NCI-H345 treated with DMSO at 0.1 percent for 48 hours (cell line): ENCODE data around the gene SHC4.
"Not testable (repeated sequence)": the region's sequence is repeated elsewhere in the genome, so short reads cannot be mapped to it uniquely, and the experiment has no call there.

Source experiments
- DNase-seq: peaks from one replicate; lab custom pipeline; 2025; ENCODE audit not compliant: unreplicated experiment; lab: John Stamatoyannopoulos, UW

Gene SHC4

GRCh38 chr15:48855501-48856440 lies 107.9 kb downstream of the SHC4 start:
- DNase-seq: no peak

- DNase-seq: not testable (repeated sequence)
Observed at GRCh38 chr15:48854434-48854833, 109.3 kb downstream of the SHC4 start.

DNA sequence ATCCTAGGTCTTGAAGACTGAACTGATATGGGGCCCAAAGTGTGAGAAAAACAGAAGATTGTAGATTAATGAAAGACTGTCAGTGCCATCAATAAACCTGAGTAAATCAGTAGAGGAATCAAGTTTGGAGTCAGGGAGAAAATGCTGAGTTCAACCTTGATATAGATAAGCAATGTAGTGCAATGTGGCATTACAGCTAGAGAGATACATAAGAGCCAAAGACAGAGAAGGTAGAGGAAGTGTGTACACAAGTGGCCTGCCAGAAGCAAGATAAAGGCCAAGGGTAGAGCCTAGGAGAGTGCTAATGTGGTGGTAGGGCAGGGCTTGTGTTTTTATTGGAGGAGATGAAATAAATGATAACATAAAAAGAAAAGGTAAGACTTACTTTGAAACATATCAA lies 111.8 kb downstream of the SHC4 start:
- DNase-seq: no peak

- DNase-seq: no peak
Observed at GRCh38 chr15:48850648-48851047, 113.1 kb downstream of the SHC4 start.

DNA sequence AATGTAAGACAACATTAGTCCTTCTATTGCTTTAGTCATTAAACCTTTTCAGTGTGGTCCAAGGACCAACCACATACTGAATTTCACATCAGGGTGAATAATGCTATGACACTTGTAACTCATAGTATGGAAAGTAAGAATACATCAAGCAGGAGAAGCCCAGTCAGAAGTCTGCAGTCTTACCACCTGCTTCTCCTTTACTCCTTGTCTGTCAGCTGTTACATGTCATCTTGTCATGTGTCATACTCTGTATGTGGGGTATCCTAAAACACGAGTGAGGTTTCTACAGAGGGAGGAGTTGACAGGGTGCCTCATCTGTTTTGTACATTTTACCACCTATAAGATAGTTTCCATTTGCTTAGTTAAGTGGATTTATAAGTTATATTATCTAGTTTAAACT lies 118.6 kb downstream of the SHC4 start:
- DNase-seq: no peak

GRCh38 chr15:48842501-48842900 lies 121.2 kb downstream of the SHC4 start:
- no peak for DNase-seq

DNA sequence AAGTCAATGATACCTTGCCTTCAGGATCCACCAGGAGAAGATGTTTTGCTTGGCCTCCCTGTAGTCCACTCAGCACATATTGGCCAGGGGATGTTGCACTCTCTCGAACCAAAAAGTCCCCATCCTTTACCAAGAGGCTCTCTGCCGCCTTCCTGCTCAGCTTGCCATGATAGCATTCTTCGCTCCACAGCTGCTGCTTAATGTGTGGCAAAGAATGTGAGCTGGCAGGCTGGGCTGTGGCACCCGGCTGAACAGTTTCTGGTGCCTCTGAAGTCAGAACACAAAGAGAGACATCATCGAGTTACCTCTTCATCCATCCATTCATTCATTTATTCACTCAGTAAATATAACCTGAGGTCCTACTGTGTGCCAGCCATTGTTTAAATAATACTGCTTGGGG lies 129.0 kb downstream of the SHC4 start:
- DNase-seq: no peak

DNA sequence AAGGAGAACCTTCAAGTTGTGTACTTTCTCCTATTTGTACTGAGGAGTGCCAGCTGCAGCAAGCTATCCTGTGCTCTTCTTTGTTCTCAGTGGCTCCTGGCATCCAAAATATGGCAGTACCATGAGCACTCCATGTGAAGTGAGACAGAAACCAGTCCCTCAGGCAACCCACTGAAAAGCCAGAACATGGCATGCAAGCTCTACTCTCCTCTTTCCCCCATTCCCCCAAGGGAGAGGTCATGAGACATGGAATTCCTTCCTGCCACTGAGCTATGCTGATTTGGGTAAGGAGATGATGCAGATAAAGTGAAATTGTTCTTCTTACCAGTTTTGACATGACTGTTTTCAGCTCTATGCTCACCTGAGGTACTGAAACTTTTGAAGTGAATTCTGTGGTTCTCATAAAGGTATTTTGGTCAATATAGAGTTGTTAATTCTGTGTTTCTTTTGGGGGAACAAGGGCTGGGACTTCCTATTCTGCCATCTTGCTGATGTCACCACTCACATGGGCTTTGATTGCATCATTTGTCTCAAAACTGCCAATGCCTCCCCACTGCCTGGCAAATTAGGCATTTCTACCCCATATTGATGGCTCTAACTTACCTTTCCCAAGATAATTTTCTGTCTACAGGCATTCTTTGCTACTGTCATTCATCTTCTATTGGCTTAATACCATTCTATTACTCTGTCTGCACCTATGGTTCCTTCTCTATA lies 130.0 kb downstream of the SHC4 start:
- no peak for DNase-seq

DNA sequence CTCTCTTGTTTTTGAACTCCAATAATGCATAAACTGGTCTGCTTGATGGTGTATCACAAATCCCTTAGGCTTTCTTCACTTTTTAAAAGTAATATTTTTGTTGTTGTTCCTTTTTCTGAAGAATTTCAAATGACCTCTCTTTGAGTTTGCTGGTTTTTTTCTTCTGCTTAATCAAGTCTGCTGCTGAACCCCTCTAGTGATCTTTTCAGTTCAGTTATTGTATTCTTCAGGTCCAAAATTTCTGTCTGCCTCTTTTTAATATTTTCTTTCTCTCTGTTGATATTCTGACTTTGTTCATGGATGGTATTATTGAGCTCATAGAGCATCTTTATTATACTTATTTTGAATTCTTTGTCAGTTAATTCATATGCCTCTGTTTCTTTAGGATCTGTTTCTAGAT lies 131.1 kb downstream of the SHC4 start:
- DNase-seq: no peak

DNA sequence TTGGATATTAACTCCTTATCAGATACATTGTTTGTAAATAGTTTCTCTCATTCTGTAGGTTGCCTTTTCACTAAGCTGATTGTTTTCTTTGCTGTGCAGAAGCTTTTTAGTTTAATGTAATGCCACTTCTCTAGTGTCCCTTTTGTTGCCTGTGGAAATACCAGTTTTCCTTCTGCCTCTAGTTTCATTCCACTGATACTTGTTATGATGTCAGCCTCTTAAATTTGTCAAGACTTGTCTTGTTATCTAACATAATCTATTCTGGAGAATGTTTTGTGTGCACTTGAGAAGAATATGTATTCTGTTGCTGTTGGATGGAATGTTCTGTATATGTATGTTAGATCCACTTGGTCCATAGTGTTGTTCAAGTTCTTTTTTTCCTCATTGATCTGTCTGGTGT lies 134.8 kb downstream of the SHC4 start:
- no peak for DNase-seq

DNA sequence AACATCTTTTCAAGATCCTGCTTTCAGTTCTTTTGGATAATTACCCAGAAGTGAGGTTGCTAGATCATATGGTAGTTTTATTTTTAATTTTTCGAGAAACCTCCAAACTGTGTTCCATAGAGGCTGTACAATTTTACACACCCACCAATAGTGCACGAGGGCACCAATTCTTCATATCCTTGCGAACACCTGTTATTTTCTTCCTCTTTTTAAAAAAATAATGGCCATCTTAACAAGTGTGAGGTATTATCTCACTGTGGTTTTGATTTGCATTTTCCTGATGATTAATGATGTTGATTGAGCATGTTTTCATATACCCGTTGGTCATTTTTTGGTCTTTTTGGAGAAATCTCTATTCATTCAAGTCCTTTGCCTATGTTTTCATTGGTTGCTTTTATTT lies 135.2 kb downstream of the SHC4 start:
- no peak for DNase-seq

DNA sequence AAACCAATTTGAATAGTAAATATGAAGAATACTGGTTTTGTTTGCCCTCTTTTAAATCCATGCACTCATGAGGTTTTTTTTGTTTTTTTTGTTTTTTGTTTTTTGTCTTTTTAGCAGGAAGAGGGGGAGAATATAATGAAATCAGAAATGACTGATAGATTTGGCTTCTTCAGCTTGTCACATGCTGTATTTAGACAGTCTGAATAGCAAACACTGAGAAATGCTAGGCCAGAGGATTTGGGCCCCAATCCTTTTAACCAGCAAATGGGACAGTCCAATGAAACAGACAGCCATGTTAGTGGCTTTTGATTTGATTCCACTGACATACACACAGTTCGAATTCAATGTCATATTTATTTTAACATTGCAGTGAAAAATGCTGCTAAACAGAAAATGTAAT lies 138.6 kb downstream of the SHC4 start:
- DNase-seq: no peak

GRCh38 chr15:48823706-48824105 lies 140.0 kb downstream of the SHC4 start:
- DNase-seq: no peak

DNA sequence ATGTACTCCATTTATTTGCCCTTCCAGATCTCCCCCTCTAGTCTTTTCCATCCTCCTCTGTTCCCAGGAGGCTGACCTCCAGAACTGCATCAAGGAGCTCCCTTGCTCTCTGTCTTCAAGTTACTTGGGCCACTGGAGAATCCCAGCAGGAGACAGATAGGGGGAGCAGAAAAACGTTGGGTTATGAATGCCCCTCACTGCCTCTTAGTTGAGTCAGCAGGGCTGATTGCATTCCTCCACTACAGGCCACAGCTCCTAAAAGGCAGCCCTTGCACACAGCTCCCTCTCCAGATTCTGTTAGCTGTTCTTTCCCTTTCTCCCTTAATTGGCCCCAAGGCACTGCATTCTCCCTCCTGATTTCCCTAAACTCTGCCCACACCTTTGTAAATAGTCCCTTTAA lies 140.5 kb downstream of the SHC4 start:
- DNase-seq: no peak

DNA sequence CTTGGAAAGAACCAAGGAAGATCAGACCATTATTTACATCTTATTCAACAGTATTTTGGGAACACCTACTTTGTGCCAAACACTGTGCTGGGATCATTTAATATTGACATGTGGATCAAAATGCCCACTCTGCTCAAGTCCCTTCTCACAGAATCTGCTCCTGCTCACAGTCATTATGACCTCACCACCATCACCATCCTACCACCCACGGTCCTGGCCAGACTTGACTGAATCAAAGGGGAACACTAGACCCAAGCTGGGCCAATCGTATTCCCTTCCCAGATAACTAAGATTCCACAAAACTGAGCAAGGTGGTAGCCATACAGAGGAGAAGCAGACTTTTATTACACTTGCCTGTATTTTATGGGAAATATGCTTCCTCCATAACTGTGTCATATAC lies 149.4 kb downstream of the SHC4 start:
- no peak for DNase-seq

GRCh38 chr15:48811325-48811958 lies 152.3 kb downstream of the SHC4 start:
- DNase-seq: peak; percentile 38

DNA sequence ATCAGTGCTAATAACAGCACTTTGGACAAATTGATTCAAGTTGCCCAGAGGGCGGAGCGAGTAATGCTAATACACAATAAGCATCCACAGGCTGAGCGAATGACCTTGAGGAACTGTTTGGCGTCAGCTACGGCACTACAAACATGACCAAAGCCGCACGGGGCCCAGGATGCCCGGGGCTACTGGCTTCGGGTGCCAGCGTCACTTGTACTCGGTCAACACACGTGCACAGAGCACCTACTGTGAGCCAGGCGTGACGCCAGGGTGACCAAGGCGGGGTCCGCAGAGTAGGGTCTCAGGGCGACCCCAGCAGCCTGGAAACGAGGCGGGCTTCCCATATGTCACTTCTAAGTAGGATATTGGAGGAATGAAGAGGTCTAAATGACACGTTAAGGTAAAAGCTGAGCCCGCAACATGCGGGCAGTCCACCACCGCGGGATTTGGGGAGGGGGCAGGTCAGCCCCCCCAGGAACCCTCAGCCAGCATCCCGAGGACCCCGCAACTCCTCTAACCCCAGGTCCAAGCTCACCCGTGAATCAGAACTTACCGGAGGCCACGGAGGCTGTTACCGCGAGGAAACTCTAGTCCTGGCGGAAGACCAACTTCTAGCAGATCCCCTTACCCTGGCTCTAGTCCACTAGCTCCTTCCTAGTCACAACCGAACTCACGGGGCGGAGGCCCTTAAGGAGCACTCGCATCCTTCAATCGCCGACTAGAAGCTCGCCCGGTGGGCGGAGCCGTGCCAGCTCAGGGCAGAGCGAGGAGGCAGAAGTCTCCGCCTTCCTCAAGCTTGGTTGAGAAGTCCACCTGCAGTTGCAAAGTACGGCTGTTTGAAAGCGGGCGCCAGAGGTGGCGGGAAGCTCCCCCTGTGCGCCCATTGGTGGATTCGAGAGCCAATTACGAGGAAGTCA lies 153.1 kb downstream of the SHC4 start, which contains the start of gene CEP152:
Gene CEP152, minus strand, starts transcription at position 656 of the 911 bp plus-strand sequence. CDS start 5,420 bp downstream, outside the sequence.
- peak; percentile 90 for DNase-seq

DNA sequence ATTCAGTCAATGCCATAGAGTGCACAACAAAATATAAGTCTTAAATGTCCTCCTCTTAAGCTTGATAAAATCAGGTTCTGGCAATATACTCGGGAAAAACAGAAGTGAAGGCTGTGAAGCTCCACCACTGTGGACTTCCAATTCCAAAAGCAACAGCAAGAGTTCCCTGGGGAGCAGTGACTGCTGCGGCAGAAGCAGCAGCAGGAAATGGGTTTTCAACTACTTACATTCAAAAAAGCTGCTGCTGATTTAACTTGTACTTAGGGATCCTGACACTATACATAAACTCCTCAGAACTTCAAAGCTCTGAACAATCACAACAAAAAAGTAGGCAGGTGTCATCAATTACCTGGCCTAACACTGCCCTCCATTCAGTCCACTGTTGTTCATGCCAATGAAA lies 157.6 kb downstream of the SHC4 start:
- no peak for DNase-seq

GRCh38 chr15:48805591-48805990 lies 158.1 kb downstream of the SHC4 start:
- no peak for DNase-seq

- no peak for DNase-seq
Observed at GRCh38 chr15:48803877-48804276, 159.8 kb downstream of the SHC4 start.

DNA sequence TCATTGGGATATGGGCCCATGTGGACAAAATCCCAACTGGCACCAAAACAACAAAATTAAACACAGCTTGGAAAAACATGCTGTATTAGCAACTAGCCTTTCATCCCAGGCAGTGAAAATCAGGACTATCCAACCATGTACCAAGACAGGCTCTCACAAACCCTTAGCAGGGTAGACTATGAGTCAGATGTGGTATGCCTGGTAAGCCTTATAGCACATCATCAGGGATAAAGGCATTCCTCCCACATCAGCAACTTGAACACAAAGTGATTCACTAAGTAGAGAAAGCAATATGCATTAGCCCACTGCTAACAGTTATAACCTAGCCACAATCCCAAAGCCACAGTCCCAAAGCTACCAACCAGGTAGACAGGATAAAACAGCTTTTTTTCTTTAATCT lies 160.9 kb downstream of the SHC4 start:
- no peak for DNase-seq
